Activated naive CD8-positive, alpha-beta T cell treated with anti-CD3 and anti-CD28 coated beads, Interleukin-2, amount 50 U/mL, for 16 hours (primary cell): ENCODE data around the gene MYO7A.

Experiments used
- DNase-seq: peaks from one replicate; pipeline ENCODE4 v3.0.0-alpha.2; 2020; ENCODE audit warnings: low read depth, low spot score

The MYO7A gene

GRCh38 chr11:77111946-77112345 is 16.1 kb upstream of the MYO7A start:
- DNase-seq: no peak

GRCh38 chr11:77112641-77113381 is 15.2 kb upstream of the MYO7A start:
- DNase-seq: no peak

GRCh38 chr11:77113382-77114088 is 14.5 kb upstream of the MYO7A start:
- DNase-seq: no peak

DNA sequence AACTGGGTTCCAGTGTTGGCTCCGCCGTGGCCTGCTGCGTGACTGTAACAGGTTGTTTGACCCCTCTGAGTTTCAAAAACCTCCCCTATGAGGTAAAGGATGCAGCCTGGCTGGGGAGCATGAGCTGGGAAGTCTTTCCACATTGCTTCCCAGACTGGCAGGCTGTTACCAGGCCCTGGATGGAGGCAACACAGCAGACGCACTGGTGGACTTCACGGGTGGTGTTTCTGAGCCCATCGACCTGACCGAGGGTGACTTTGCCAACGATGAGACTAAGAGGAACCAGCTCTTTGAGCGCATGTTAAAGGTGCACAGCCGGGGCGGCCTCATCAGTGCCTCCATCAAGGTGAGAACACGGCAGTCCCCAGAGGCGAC is 14.0 kb upstream of the MYO7A start:
- no peak for DNase-seq

DNA sequence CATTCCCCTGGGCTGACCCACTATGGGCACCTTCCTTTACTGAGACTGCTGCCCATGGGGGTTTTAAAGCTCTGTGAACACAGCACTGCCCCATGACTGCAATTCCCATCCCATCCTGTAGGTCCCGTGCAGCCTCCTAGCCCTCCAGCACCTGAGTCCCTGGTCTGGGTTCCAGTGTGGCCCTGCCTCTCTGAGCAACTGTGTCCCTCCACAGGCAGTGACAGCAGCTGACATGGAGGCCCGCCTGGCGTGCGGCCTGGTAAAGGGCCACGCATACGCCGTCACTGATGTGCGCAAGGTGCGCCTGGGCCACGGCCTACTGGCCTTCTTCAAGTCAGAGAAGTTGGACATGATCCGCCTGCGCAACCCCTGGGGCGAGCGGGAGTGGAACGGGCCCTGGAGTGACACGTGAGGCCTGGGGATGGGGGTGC is 12.8 kb upstream of the MYO7A start:
- no peak for DNase-seq

DNA sequence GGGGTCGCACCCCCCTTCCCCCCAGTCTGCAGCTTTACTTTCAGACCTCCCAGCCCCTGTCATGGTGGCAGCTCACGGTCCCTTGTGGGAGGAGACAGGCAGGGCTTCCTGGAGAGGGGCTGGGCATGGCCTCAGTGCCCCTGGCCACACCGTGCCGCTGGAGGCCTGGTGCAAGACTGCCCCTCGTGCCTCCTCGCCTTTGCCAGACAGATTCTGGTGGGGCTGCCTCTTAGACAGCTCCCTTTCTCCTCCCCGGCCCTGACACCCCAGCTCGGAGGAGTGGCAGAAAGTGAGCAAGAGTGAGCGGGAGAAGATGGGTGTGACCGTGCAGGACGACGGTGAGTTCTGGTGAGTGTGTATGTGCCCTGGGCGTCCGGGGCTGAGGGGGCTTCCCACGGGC is 12.1 kb upstream of the MYO7A start:
- DNase-seq: no peak

DNA sequence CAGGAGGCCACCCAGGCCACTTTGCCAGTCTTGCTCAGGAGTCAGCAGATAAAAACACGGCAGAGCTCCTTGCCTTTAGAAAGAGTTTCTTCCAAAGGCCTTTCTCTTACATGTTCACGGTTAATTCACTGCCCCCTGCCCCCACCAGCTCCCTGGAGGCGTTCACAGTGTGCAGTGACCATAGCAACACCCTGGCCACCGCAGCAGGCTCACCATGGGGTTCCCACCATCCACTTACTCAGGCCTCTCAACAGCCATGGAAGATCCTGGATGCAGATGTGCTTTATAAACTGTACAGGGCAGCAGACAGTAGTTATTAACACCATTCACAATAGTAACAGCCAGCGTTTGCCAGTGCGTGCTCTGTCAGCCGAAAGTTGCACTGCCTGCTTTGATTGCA is 10.6 kb upstream of the MYO7A start:
- DNase-seq: no peak

DNA sequence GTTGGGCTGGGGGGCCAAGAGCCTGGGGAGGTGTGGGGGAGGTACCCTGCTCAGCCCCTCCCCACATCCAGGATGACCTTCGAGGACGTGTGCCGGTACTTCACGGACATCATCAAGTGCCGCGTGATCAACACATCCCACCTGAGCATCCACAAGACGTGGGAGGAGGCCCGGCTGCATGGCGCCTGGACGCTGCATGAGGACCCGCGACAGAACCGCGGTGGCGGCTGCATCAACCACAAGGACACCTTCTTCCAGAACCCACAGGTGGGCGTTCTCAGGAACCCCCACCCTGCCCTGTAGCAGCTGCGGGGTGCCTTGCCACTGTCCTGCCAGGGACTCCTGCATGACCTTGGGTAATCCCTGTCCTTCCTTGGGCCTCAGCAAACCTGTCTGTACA is 10.0 kb upstream of the MYO7A start:
- DNase-seq: no peak

- no peak for DNase-seq
Measured at GRCh38 chr11:77118971-77119370, 9.1 kb upstream of the MYO7A start.

- no peak for DNase-seq
Measured at GRCh38 chr11:77119531-77119936, 8.5 kb upstream of the MYO7A start.

GRCh38 chr11:77120571-77120970 is 7.5 kb upstream of the MYO7A start:
- no peak for DNase-seq

DNA sequence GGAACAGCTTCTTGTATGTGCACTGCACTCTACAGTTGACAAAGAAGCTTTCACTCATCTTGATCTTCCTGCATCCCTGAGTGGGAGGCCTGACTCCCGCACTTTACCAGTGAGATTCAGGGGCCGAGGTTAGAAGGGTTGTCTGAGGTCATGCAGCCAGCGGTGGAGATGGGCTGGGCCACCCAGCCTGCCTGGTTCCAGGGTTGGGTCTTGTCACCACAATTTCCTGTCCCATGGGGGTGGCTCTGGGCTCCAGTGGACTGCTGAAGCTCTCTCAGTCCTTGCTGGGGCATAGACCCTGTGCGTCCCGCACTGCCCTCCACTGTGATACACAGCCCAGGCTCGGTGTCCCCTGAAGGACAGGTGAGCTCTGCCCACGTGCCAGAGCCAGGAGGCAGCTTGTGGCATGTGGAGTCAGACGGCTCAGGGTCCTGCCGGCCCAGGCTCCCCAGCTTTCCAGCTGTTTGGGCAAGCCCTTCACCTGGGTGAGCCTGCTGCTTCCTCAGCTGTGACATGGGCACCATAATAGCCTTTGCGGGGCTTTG is 6.9 kb upstream of the MYO7A start:
- no peak for DNase-seq

GRCh38 chr11:77121876-77122575 is 6.0 kb upstream of the MYO7A start:
- DNase-seq: no peak

- DNase-seq: no peak
Measured at GRCh38 chr11:77122576-77123212, 5.4 kb upstream of the MYO7A start.

GRCh38 chr11:77123591-77123990 is 4.5 kb upstream of the MYO7A start:
- no peak for DNase-seq

DNA sequence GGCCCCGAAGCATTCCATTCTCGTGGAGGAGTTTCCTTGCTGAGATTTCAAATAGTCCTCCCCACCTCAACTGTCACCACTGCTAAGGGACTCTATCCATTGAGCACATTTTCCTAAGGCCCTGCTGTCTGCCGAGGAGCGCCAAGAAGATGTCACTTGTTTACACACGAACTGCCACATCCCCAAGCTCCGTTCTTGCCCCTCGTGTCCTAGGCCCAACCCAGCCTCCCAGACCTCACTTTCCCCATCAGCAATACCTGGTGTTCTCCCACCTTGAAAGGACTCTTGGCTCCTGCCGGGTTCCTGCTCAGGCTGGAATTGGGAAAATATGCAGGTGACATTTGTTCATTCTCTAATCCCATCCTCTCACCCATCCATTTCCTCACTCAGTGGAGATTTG is 4.0 kb upstream of the MYO7A start:
- no peak for DNase-seq

- no peak for DNase-seq
Measured at GRCh38 chr11:77124488-77124887, 3.6 kb upstream of the MYO7A start.

- DNase-seq: no peak
Measured at GRCh38 chr11:77125191-77125590, 2.9 kb upstream of the MYO7A start.

- DNase-seq: no peak
Measured at GRCh38 chr11:77125695-77126094, 2.4 kb upstream of the MYO7A start.

- DNase-seq: no peak
Measured at GRCh38 chr11:77126156-77126775, 1.8 kb upstream of the MYO7A start.

DNA sequence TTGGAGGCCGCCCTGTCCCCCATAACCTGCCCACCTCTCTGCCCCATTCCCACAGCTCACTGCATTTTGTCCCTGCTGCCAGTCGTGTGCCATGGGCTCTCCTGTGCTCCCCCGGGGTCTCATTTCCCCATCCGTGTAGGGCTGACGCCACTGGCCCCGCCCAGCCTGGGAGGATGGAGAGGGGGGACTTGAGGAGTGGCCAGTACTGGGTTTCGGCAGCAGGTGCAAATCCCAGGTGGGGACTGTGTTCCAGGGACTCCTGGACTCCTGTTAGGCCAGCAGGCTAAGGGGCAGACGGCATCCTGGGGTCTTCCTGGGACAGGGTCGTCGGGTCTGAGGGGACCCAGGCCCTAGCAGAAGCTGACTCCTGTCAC is 1.2 kb upstream of the MYO7A start:
- no peak for DNase-seq
